Activated B cell treated with CpG ODN at 0.5 μM for 24 hours (primary cell): ENCODE measurements around the gene TXNL4A. TPM values are rescaled to one million over a fixed set of nuclear protein-coding genes. Genes with fewer than 3 reads are reported as not detected.
A peak's percentile ranks its signal among the peaks of the same experiment; 100 is the strongest.

Experiments
- ATAC-seq: fragments of 200-7000 bp; cut with Tn5 transposase; one replicate; pipeline ENCODE4 v1.10.0; 2021; ENCODE audit warnings: low read depth, mild to moderate bottlenecking, moderate library complexity
- CTCF ChIA-PET: fragments of 350-600 bp; sonication (Branson Sonifier 250); formaldehyde crosslinking; loops from one replicate; lab custom pipeline; 2021; ENCODE audit warnings: antibody characterized with exemption; lab: Charles Lee
- POLR2A ChIA-PET: fragments of 350-600 bp; sonication (Branson Sonifier 250); formaldehyde crosslinking; loops from one replicate; lab custom pipeline; 2021; ENCODE audit warnings: antibody characterized with exemption; lab: Charles Lee
- DNase-seq: peaks from one replicate; pipeline ENCODE4 v3.0.0; 2022
- H3K27ac Mint-ChIP-seq: one replicate; pipeline ENCODE4 v1.8.0; 2020; ENCODE audit warnings: mixed read lengths
- H3K27me3 Mint-ChIP-seq: one replicate; pipeline ENCODE4 v1.8.0; 2021; ENCODE audit warnings: mixed read lengths
- H3K36me3 Mint-ChIP-seq: one replicate; pipeline ENCODE4 v1.8.0; 2021; ENCODE audit warnings: low read depth, mixed read lengths
- H3K4me1 Mint-ChIP-seq: one replicate; pipeline ENCODE4 v1.8.0; 2021; ENCODE audit warnings: mixed read lengths
- H3K4me3 Mint-ChIP-seq: one replicate; pipeline ENCODE4 v1.8.0; 2020; ENCODE audit warnings: mild to moderate bottlenecking, mixed read lengths
- H3K9me3 Mint-ChIP-seq: one replicate; pipeline ENCODE4 v1.8.0; 2020; ENCODE audit warnings: mixed read lengths
- intact Hi-C: fragments of 100-400 bp; cut with micrococcal nuclease; formaldehyde crosslinking; loops from one replicate; pipeline ENCODE4 v1.15.1; 2024
- total RNA-seq: library from RNA; stranded (reverse); gene quantifications from 2 replicates; pipeline ENCODE4 v1.2.3, GENCODE V29; 2022
- TF ChIP-seq, protein P1 (sequence below): fragments of 200-600 bp; IDR thresholded peaks from one replicate; pipeline ENCODE4 v1.8.0; 2022; ENCODE audit warnings: antibody characterized with exemption, mild to moderate bottlenecking

The TXNL4A gene
- total RNA-seq, 1 donor from 2014 or later, result 94.7 TPM

DNA sequence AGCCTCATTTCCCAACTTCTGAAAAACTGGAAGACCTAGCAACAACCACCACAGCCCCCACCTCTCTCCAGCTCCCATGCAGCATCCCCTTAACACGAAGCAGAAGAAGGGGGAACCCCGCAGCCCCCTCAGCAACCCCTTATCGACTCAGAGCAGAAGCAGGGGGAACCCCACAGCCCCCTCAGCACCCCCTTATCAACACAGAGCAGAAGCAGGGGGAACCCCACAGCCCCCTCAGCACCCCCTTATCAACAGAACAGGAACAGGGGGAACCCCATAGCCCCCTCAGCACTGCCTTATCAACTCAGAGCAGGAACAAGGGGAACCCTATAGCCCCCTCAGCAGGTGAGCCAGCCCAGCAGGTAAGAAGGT is 43.6 kb downstream of the TXNL4A start:
- Mint-ChIP-seq H3K27me3 (no peaks in the 10 kb centered on the region), H3K9me3 (no peaks in the 10 kb centered on the region), H3K36me3 (peaks cover 62% of the 10 kb centered on the region), H3K27ac (peak overlapping the region; percentile 50), H3K4me3 (no peak overlapping the region), H3K4me1 (peaks cover 48% of the 10 kb centered on the region)
- DNase-seq, result no peak
- POLR2A ChIA-PET, result interaction anchor here (1.1 kb wide), 1 partner anchor 89 kb away, joined by 3 read pairs; no protein-coding TSS in a partner anchor
- intact Hi-C loops, result loop anchor here (5.0 kb wide), 1 partner anchor 32 kb away; no protein-coding TSS in a partner anchor
- TF ChIP-seq, protein P1, sequence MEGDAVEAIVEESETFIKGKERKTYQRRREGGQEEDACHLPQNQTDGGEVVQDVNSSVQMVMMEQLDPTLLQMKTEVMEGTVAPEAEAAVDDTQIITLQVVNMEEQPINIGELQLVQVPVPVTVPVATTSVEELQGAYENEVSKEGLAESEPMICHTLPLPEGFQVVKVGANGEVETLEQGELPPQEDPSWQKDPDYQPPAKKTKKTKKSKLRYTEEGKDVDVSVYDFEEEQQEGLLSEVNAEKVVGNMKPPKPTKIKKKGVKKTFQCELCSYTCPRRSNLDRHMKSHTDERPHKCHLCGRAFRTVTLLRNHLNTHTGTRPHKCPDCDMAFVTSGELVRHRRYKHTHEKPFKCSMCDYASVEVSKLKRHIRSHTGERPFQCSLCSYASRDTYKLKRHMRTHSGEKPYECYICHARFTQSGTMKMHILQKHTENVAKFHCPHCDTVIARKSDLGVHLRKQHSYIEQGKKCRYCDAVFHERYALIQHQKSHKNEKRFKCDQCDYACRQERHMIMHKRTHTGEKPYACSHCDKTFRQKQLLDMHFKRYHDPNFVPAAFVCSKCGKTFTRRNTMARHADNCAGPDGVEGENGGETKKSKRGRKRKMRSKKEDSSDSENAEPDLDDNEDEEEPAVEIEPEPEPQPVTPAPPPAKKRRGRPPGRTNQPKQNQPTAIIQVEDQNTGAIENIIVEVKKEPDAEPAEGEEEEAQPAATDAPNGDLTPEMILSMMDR, result no peak
- CTCF ChIA-PET, result no interaction called here
- ATAC-seq, result no peak

DNA sequence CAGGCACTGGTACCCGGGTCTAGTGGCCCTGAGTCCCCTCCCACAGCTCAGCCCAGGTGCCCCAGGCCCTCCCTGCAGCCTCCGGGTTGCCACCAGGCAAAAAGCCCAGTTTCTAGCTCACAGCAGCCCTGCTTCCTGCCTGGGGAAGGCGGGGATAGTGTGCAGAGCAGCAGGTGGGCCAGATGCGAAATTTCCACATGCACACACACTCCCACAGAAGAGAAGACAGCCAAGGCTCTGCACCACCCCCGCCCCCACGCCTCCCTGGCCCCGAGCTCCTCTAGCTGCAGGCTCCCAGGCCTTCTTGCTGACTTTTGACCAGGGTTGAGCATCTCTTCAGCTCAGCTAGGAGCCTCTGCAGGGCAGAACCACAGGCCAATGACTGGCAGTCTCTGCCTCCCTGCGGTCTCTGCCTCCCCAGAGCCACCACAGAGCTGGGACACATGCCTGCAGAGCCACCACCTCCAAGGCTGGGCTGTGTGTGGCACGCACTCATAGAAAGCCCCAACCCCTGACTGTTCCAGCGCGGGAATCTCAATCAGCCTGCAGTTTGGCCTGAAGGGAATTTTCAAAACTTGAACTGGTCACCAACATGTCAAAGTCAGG is 44.1 kb downstream of the TXNL4A start:
- intact Hi-C loops, result no loop called here
- TF ChIP-seq, protein P1, result no peak
- no peaks in the 10 kb centered on the region for H3K27me3 Mint-ChIP-seq
- peak overlapping the region; percentile 50 for H3K27ac Mint-ChIP-seq
- H3K36me3 Mint-ChIP-seq, result peaks cover 65% of the 10 kb centered on the region
- no peak for DNase-seq
- H3K4me1 Mint-ChIP-seq, result peaks cover 43% of the 10 kb centered on the region
- POLR2A ChIA-PET, result no interaction called here
- no peak for ATAC-seq
- CTCF ChIA-PET, result no interaction called here
- H3K9me3 Mint-ChIP-seq, result no peaks in the 10 kb centered on the region
- no peak overlapping the region for H3K4me3 Mint-ChIP-seq

- intact Hi-C loops, result no loop called here
- POLR2A ChIA-PET, result no interaction called here
- Mint-ChIP-seq H3K27ac (no peak overlapping the region), H3K36me3 (peaks cover 66% of the 10 kb centered on the region), H3K27me3 (no peaks in the 10 kb centered on the region), H3K9me3 (no peaks in the 10 kb centered on the region), H3K4me1 (peaks cover 37% of the 10 kb centered on the region), H3K4me3 (no peak overlapping the region)
- no peak for ATAC-seq
- TF ChIP-seq, protein P1, result no peak
- CTCF ChIA-PET, result no interaction called here
- DNase-seq, result no peak
These were observed 44.7 kb downstream of the TXNL4A start for GRCh38 chr18:79943608-79944125.

DNA sequence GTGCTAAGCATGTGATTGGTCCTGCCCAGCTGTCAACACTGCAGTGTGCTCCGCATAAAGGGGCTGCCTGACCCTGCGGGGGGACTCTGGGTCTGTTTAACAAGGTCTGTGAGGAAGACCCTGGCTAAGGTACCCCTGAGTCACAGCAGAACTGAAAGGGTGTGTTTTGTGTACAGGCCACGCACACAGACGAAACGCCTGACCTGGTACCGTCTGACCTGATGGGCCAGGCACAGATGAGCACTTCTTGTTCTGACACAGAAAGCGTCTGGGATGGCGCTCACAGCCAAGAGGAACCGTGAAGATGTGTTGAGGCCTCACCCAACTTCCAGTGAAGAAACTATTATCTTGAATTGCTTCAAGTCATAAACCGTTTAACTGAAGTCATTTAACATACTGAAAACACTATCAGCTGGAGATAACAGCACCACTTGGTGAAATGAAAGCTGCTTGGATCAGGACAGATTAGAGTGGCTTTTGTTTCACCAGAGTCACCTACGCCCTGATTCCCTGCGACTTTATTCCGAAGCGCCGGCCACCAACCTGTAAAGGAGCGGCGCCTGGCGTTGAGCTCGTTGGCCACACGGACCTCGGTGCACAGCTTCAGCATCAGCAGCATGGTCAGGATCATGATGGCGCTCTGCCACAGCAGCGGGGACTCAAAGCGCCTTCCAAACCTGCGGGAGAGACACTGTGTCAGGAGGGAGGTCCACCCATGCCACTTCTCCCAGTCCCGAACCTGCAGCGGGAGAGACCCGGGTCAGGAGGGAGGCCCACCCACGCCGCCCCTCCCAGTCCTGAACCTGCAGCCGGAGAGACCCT is 45.4 kb downstream of the TXNL4A start:
- Mint-ChIP-seq H3K9me3 (no peaks in the 10 kb centered on the region), H3K27ac (peak overlapping the region; percentile 25), H3K4me3 (no peak overlapping the region), H3K4me1 (peaks cover 33% of the 10 kb centered on the region), H3K36me3 (peaks cover 67% of the 10 kb centered on the region), H3K27me3 (no peaks in the 10 kb centered on the region)
- intact Hi-C loops, result no loop called here
- ChIA-PET POLR2A (no interaction called here), CTCF (no interaction called here)
- ATAC-seq (no peak), DNase-seq (no peak)
- TF ChIP-seq, protein P1, result no peak

DNA sequence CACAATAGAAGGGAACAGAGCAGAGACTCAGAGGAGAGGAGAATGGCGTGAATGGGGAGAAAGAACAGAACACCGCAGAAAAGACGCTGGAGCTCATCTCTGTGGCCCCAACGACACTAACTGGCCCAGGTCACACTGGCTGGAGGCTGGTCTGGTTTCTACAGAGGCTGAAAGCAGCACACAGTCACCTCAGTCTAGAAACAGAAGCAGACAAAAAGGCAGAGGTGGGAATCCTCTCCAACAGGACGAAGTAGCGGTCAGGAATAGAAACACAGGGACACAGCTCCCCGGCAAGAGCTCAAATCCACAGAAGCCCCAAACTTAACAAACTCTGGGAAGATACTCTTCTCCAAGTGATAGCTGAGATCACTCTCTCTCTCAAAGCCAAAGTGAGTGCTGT is 46.2 kb downstream of the TXNL4A start:
- Mint-ChIP-seq H3K27me3 (no peaks in the 10 kb centered on the region), H3K9me3 (no peaks in the 10 kb centered on the region), H3K4me1 (peaks cover 29% of the 10 kb centered on the region), H3K36me3 (peaks cover 73% of the 10 kb centered on the region), H3K4me3 (no peak overlapping the region), H3K27ac (no peak overlapping the region)
- no peak for DNase-seq
- ChIA-PET POLR2A (no interaction called here), CTCF (no interaction called here)
- no peak for ATAC-seq
- TF ChIP-seq, protein P1, result no peak
- intact Hi-C loops, result no loop called here
